Activated T-helper 1 cell treated with anti-CD3 and anti-CD28 coated beads, Interleukin-12 subunit alpha, Interleukin-12 subunit beta, Interleukin-2, Interleukin-4 antibody, amounts not matched to agents 30 ng/mL and 10 ng/mL and 1 ng/mL, durations not matched to agents 14 hours and 24 hours and 36 hours (primary cell): Measurements from ENCODE around the gene ZNF519. TPM values are rescaled to one million over a fixed set of nuclear protein-coding genes. Genes with fewer than 3 reads are reported as not detected.
"Not testable (repeated sequence)": the region's sequence is repeated elsewhere in the genome, so short reads cannot be mapped to it uniquely, and the experiment has no call there.

ENCODE experiments used
- DNase-seq: peaks from one replicate; pipeline ENCODE4 v3.0.0; 2021; ENCODE audit warnings: low spot score
- H3K27ac Mint-ChIP-seq: one replicate; pipeline ENCODE4 v1.8.0; 2021; ENCODE audit warnings: mild to moderate bottlenecking, mixed read lengths
- H3K27me3 Mint-ChIP-seq: one replicate; pipeline ENCODE4 v1.8.0; 2022; ENCODE audit warnings: mild to moderate bottlenecking, moderate library complexity, mixed read lengths; ENCODE audit not compliant: insufficient read depth
- H3K36me3 Mint-ChIP-seq: one replicate; pipeline ENCODE4 v1.8.0; 2021; ENCODE audit warnings: low read depth, mixed read lengths
- H3K4me1 Mint-ChIP-seq: one replicate; pipeline ENCODE4 v1.8.0; 2021; ENCODE audit warnings: low read depth, mixed read lengths
- H3K4me3 Mint-ChIP-seq: one replicate; pipeline ENCODE4 v1.8.0; 2021; ENCODE audit warnings: mild to moderate bottlenecking, moderate library complexity, mixed read lengths
- H3K9me3 Mint-ChIP-seq: one replicate; pipeline ENCODE4 v1.8.0; 2021; ENCODE audit warnings: mixed read lengths
- intact Hi-C: fragments of 100-400 bp; cut with micrococcal nuclease; formaldehyde crosslinking; loops from one replicate; pipeline ENCODE4 v1.15.1; 2024
- total RNA-seq: library from RNA; stranded (reverse); gene quantifications from 2 replicates; pipeline ENCODE4 v1.2.3, GENCODE V29; 2022

ZNF519 gene
- total RNA-seq, 1 donor from 2014 or later, result 19.4 TPM

DNA sequence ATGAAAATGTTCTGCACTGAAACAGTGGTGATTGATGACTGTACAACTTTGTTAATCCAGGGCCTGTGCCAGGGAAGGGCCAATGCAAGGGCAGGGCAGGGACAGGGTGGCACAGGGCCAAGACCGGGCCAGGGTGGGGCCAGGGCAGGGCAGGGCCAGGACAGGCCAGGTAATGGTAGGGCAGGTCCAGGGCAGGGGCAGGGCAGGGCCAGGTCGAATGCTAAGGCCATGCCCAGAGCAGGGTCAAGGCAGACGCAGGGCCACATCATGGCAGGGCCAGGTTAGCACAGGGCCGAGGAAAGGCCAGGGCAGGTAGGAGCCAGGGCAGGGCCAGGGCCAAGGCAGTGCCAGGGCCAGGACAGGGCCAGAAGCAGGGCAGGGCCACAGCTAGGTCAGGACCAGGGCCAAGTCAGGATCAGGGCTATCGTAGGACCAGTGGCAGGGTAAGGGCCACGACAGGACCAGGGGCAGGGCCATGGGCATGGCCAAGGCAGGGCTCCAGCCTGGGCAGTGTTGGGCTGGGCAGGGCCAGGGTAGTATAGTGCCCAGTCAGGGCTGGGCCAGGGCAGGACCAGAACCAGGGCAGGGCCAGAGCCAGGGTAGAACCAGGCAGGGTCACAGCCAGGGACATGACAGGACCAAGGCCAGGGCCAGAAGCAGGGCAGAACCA is 38.3 kb upstream of the ZNF519 start:
- H3K27me3 Mint-ChIP-seq, result not testable (repeated sequence)

DNA sequence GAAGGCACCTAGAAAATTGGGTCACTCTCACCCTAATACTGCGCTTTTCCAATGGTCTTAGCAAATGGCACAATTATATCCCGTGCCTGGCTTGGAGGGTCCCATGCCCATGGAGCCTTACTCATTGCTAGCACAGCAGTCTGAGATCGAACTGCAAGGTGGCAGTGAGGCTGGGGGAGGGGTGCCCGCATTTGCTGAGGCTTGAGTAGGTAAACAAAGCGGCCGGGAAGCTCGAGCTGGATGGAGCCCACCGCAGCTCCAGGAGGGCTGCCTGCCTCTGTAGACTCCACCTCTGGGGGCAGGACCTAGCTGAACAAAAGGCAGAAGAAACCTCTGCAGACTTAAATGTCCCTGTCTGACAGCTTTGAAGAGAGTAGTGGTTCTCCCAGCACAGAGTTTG is 30.7 kb upstream of the ZNF519 start:
- intact Hi-C loops, DNase-seq, H3K9me3 Mint-ChIP-seq, H3K27ac Mint-ChIP-seq, H3K36me3 Mint-ChIP-seq, H3K4me1 Mint-ChIP-seq, H3K4me3 Mint-ChIP-seq: not testable (repeated sequence)
- H3K27me3 Mint-ChIP-seq, result peaks cover 20% of the 10 kb centered on the region

More for the DNA sequence above, 38.3 kb upstream of the ZNF519 start:
- H3K4me3 Mint-ChIP-seq, H3K9me3 Mint-ChIP-seq, H3K4me1 Mint-ChIP-seq, DNase-seq, H3K27ac Mint-ChIP-seq, H3K36me3 Mint-ChIP-seq: not testable (repeated sequence)
- intact Hi-C loops, result loop anchor here (10.0 kb wide), 1 partner anchor 224 kb away; no protein-coding TSS in a partner anchor

GRCh38 chr18:14151564-14152113 is 19.4 kb upstream of the ZNF519 start:
- intact Hi-C loops, H3K9me3 Mint-ChIP-seq, H3K4me1 Mint-ChIP-seq, H3K36me3 Mint-ChIP-seq, DNase-seq, H3K4me3 Mint-ChIP-seq, H3K27ac Mint-ChIP-seq, H3K27me3 Mint-ChIP-seq: not testable (repeated sequence)

- H3K4me3 Mint-ChIP-seq, H3K4me1 Mint-ChIP-seq, DNase-seq, H3K36me3 Mint-ChIP-seq, H3K27me3 Mint-ChIP-seq, H3K27ac Mint-ChIP-seq, H3K9me3 Mint-ChIP-seq, intact Hi-C loops: not testable (repeated sequence)
Measured at GRCh38 chr18:14150766-14151165, 18.5 kb upstream of the ZNF519 start.

DNA sequence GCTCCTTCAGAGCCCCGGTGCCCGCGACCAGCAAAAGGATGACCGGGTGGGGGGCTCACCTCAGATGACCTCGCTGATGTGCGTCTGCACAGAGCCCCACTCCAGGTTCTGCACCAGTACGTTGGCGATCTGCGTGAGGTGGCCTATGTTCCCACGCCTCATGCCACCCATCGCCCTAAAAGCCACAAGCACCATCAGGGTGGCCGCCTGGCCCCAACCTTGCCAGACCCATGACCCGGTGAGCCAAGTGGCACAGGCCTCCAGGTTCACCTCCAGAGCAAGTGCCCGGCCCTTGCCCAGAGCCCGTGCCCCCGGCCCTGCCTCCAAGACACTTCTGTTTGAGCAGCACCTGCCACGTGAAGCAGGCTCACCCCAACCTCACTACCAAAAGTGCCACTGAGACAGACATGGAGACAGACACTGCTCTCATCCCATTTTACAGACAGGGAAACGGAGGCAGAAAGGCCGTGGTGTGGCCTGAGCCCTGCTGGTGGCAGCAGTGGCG is 17.7 kb upstream of the ZNF519 start:
- H3K27me3 Mint-ChIP-seq, H3K36me3 Mint-ChIP-seq, DNase-seq, H3K9me3 Mint-ChIP-seq, H3K4me3 Mint-ChIP-seq, H3K27ac Mint-ChIP-seq, intact Hi-C loops, H3K4me1 Mint-ChIP-seq: not testable (repeated sequence)

DNA sequence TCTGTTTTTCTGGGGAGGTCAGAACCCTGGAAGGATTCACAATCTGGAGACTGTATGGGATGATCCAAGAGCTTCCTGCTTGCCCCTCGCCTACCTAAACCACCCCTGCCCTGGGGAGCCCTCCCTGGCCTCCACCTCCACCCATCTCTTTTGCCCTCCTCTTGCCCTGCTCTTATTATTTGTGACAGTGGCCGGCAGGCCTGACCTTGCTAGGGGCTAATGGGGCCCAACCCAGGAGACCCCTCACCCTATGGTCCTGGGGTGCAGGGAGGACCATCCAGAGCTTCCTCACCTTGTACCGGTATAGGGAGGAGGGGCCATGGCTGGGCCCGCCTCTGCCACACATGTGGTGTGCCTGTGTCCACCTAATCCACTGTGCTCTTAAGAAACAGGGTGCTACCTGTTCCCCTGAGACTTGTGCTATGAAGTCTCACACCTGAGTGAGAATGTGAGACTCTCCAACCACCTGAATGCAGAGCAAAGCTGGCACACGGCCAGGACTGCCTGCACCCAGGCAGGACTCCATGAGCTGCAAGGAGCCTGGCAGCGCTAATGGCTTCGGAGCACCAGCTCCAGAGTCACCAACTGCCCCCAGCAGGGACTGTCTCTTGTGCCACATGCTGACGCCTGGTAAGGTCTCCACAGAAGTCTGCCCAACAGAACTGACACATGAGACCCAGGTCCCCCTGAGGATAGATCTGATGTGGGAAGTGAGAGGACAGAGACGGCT is 17.1 kb upstream of the ZNF519 start:
- H3K4me3 Mint-ChIP-seq, H3K4me1 Mint-ChIP-seq: not testable (repeated sequence)

GRCh38 chr18:14147935-14148865 is 16.0 kb upstream of the ZNF519 start:
- intact Hi-C loops, DNase-seq, H3K9me3 Mint-ChIP-seq, H3K27me3 Mint-ChIP-seq, H3K27ac Mint-ChIP-seq, H3K36me3 Mint-ChIP-seq, H3K4me1 Mint-ChIP-seq, H3K4me3 Mint-ChIP-seq: not testable (repeated sequence)

More for the DNA sequence above, 17.1 kb upstream of the ZNF519 start:
- DNase-seq, intact Hi-C loops, H3K27ac Mint-ChIP-seq, H3K36me3 Mint-ChIP-seq, H3K9me3 Mint-ChIP-seq, H3K27me3 Mint-ChIP-seq: not testable (repeated sequence)

GRCh38 chr18:14146771-14147170 is 14.5 kb upstream of the ZNF519 start:
- H3K36me3 Mint-ChIP-seq, H3K4me1 Mint-ChIP-seq, DNase-seq, intact Hi-C loops, H3K4me3 Mint-ChIP-seq, H3K27ac Mint-ChIP-seq, H3K9me3 Mint-ChIP-seq, H3K27me3 Mint-ChIP-seq: not testable (repeated sequence)

DNA sequence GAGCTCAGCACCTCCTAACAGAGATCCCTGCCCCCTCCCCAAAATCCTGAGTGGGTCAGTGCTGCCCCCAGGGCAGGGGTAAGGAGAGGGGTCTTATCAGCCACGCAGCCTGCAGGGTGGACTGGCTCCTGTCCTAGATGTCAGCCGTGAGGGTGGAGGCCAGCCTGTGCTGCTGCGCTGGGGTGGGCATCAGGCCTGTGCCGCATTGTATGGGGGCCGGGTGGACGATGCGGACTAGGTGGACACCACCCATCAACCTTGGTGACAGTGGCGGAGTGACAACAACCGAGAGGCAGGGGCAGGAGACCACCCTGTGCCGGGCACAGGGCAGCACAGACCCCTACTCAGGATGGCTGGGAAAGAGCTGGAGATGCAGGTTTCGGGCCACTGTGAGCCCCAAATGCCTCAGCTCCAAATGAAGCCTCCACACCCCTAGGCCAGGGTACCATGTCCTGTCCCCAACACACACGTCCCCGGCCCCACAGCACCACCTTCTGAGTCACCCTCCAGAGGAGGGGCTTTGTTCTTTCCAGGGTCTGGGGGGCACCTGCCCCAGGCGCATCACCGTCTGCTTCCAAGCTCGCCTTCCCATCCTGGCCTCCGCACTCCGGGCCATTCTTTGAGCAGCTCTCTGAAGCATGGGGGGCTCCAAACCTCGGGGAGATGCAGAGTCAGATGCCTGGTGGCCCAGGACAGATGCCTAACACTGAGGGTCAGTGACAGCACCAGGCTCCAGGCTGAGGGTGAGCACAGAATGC is 13.5 kb upstream of the ZNF519 start:
- H3K9me3 Mint-ChIP-seq, H3K27me3 Mint-ChIP-seq, intact Hi-C loops, H3K36me3 Mint-ChIP-seq, H3K27ac Mint-ChIP-seq, DNase-seq, H3K4me1 Mint-ChIP-seq, H3K4me3 Mint-ChIP-seq: not testable (repeated sequence)

GRCh38 chr18:14145021-14145420 is 12.8 kb upstream of the ZNF519 start:
- intact Hi-C loops, H3K4me3 Mint-ChIP-seq, H3K27ac Mint-ChIP-seq, H3K9me3 Mint-ChIP-seq, DNase-seq, H3K27me3 Mint-ChIP-seq, H3K4me1 Mint-ChIP-seq, H3K36me3 Mint-ChIP-seq: not testable (repeated sequence)

- Mint-ChIP-seq H3K4me3 (no peak overlapping the region), H3K27ac (no peak overlapping the region), H3K9me3 (no peaks in the 10 kb centered on the region), H3K36me3 (no peaks in the 10 kb centered on the region), H3K4me1 (no peaks in the 10 kb centered on the region), H3K27me3 (no peaks in the 10 kb centered on the region)
- no peak for DNase-seq
- intact Hi-C loops, result no loop called here
Measured at GRCh38 chr18:14144628-14144895, 12.3 kb upstream of the ZNF519 start.

GRCh38 chr18:14143871-14144627 is 11.8 kb upstream of the ZNF519 start:
- DNase-seq, H3K27me3 Mint-ChIP-seq, H3K36me3 Mint-ChIP-seq, H3K27ac Mint-ChIP-seq, H3K4me3 Mint-ChIP-seq, H3K4me1 Mint-ChIP-seq, H3K9me3 Mint-ChIP-seq, intact Hi-C loops: not testable (repeated sequence)
